Posterior cingulate gyrus (tissue), 11 donors: Measurements from ENCODE around the gene TBR1.

Experiments
- DNase-seq, 10 donors: peaks; one replicate each; pipeline versions ENCODE4 v3.0.0 to v3.0.0-alpha.2; 2020 to 2021; ENCODE audit warnings: mixed read lengths in 3 of 10
- intact Hi-C: fragments of 100-400 bp; cut with DNase I; formaldehyde crosslinking; loops from one replicate; pipeline ENCODE4 v1.15.1; 2023

Gene TBR1

DNA sequence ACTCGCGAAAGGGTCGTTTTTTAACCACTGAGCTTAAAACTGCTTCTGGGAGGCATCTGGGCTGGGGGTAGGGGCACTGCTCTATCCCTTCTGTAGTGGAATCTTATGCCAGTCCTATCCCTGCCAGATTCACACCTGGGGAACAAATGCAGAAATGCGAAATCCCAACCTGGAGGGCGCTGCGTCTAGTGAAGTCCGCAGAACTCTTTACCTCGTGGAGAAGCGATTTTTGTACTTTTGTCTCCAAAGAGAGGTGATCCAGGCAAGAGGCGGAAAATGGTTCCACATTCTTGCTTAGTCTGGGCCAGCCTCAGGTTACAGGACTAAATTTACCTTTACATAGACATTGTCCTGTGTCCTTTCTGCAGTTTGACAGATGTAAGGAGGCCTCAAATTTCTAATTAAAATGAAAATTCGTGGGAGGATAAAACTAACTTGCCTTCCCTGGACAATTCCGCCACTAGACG lies 10.4 kb downstream of the TBR1 start:
- DNase-seq: peak in 1 of 10 donors; percentile 68
- intact Hi-C loops: no loop called here

DNA sequence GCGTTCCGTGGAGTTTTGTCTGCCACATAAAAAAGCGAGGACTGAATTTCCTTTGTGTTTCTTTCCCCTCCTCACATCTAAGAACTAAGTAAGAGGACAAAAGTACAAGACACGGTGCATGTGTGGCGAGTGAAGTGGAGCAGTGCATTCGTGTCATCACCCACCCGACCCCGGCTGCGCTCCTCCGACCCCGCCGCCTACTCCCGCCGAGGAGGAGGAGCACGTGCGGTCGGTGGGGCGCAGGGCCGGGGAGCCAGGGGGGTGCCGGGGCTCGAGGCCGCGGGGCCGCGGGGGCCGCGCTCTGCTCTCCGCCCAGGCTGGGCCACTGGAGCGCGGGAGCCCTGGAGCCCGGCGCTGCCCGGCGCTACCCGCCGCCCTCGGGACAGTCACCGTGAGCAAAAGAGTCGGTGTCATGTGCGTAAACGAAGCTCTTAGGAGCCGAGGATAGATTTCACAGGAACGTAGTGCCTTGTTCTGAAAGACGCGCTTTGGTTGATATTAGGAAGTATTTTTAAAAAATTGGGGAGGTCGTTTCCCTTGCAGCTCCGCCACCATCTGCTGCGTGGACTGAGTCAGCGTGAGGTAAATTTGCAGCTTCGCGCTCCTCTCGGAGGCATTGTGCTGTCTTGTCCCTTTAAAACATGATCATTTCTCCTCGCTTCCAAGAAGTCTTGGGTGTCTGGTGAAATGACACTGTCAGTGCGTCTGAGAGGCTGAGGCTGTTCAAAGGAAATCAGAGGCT lies 11.0 kb downstream of the TBR1 start:
- intact Hi-C loops: no loop called here
- peak in 3 of 10 donors; percentile 79 to 82 (median 81) for DNase-seq

GRCh38 chr2:161427664-161428587 lies 11.8 kb downstream of the TBR1 start:
- peak in 3 of 10 donors; percentile 62 to 85 (median 69) for DNase-seq
- intact Hi-C loops: no loop called here

GRCh38 chr2:161430386-161430785 lies 14.3 kb downstream of the TBR1 start:
- DNase-seq: no peak
- intact Hi-C loops: no loop called here

- no peak for DNase-seq
- intact Hi-C loops: no loop called here
These were observed 16.0 kb downstream of the TBR1 start for GRCh38 chr2:161432107-161432506.

GRCh38 chr2:161434118-161434517 lies 18.0 kb downstream of the TBR1 start:
- DNase-seq: no peak
- intact Hi-C loops: no loop called here

DNA sequence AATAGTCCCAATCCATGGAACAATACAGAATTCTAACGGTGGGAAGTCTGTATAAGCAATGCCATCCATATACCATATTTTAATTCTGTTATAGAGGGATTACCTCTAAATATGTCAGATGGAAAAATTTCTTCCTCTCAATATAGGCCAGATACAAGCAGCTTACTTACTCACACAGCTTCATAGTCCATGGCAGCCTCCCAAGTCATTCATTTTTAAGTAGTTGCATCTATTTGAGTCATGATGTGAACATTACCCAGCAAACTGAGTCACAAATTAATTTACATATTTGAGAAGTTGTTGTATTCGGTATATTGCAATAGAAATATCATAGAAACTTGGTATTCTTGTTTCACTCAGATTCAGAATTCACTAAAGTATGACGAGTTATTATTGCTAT lies 20.3 kb downstream of the TBR1 start:
- intact Hi-C loops: no loop called here
- no peak for DNase-seq

GRCh38 chr2:161438598-161438997 lies 22.5 kb downstream of the TBR1 start:
- intact Hi-C loops: no loop called here
- no peak for DNase-seq

- intact Hi-C loops: no loop called here
- DNase-seq: peak in 1 of 10 donors; percentile 64
These were observed 29.0 kb downstream of the TBR1 start for GRCh38 chr2:161445097-161445496.

GRCh38 chr2:161448431-161448830 lies 32.3 kb downstream of the TBR1 start:
- intact Hi-C loops: no loop called here
- no peak for DNase-seq

DNA sequence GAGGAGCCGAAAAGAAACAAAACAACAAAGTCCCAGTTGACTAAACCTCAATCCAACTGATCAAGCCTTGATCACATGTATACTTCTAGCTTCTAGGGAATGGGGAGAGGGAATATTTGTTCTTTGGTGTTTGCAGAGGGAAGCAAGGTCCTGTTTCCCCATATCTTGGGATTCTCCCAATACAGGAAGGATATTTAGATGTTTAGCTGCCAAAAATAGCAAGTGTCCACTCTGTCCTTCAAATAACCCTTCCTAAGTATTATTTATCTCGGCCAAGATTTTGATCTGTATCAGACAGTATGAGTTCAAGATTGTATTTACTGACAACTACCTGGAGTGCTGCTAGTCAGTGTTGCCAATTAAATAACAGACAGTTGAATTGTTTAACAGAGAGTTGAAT lies 55.5 kb downstream of the TBR1 start:
- intact Hi-C loops: no loop called here
- no peak for DNase-seq

DNA sequence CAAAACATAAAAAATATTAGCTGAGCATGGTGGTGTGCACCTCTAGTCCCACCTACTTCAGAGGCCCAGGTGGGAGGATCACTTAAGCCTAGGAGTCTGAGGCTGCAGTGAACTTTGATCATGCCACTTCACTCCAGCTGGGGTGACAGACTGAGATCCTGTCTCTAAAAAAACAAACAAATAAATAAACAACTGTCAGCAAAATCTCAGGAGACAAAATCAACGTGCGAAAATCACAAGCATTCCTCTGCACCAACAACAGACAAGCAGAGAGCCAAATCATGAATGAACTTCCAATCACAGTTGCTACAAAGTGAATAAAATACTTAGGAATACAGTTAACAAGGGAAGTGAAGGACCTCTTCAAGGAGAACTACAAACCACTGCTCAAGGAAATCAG lies 58.8 kb downstream of the TBR1 start:
- intact Hi-C loops: no loop called here
- no peak for DNase-seq
